Lower leg skin (tissue), 4 donors: ENCODE measurements around the gene TP63. TPM values are rescaled to one million over a fixed set of nuclear protein-coding genes. Genes with fewer than 3 reads are reported as not detected.

Source experiments
- DNase-seq, 2 donors: peaks; one replicate each; pipeline ENCODE4 v3.0.0-alpha.2; 2019; ENCODE audit warnings: low spot score in 2 of 2
- H3K4me3 ChIP-seq: fragments of 200-600 bp; sonication (generic); 2 replicates; pipeline ENCODE4 v1.5.1; 2017; ENCODE audit warnings: mild to moderate bottlenecking, low read depth; ENCODE audit not compliant: poor library complexity, severe bottlenecking
- POLR2A ChIP-seq, 2 donors: fragments of 450-650 bp; IDR thresholded peaks; one replicate each; pipeline ENCODE4 v1.6.1; 2016 to 2017; ENCODE audit warnings: antibody characterized with exemption in 2 of 2, mild to moderate bottlenecking in 1 of 2, moderate library complexity in 1 of 2
- WGBS, 2 donors: methylation state at CpG; one replicate each; pipeline ENCODE4 v1.1.5; 2018; 5-methylcytosine and 5-hydroxymethylcytosine counted together
- intact Hi-C: fragments of 100-400 bp; cut with DNase I; formaldehyde crosslinking; loops from one replicate; pipeline ENCODE4 v1.15.0; 2023; ENCODE audit warnings: low total_unique reads
- total RNA-seq, 4 donors: library from RNA; depleted of rRNA; stranded (reverse); fragments of >200 nt; gene quantifications; one replicate each; pipeline ENCODE4 v1.1.0, GENCODE V29; 2016
- TF ChIP-seq, protein P1 (sequence below), 3 donors: fragments of 450-650 bp; IDR thresholded peaks; one replicate each; pipeline ENCODE4 v1.5.1; 2016; ENCODE audit warnings: antibody characterized with exemption in 3 of 3, mild to moderate bottlenecking in 3 of 3, moderate library complexity in 2 of 3

The TP63 gene
- total RNA-seq, 4 donors from 2014 or later: 208 to 373 (median 264) TPM

DNA sequence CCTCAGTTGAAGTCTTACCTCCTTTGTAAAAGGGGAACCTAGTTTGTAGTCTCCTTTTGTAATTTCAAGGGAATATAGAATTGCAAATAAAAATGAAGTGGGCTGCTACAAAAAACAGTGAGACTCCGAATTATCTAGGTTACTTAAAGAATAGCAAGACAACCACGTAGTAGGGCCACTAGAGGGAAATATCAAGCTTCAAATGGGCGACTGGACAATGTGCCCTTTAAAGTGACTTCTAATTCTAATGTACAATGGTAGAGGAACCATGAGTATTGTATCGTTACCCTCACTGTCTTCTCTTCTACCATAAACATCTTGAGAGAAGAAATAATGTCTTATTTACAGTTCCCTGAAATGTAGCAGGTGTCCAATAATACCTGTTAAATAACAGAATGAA, 56.3 kb downstream of the TP63 start:
- WGBS, 2 donors: 87 to 92% methylated on average over 4 of the region's 4 CpGs
- no peak for DNase-seq

DNA sequence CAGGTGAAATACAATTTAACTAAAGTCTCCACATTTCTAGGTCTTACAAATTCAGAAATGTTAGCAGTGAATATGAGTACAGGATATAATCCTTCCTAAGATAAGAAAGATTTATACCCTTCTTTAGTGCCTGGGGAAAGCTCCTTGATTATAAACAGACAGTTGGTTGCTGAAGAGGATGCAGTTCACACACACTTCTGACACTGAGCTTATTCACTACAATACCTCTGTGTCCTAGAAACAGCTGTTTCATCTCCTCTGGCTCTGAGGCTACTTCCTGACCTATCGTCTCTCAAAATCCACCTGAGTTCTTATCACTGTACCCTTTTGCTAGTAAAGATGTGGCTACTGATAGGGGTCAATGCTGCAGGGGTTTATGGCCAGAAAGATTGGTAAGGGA, 57.1 kb downstream of the TP63 start:
- intact Hi-C loops: no loop called here
- WGBS, 2 donors: 25 to 36% methylated on average over 1 of the region's 1 CpG
- H3K4me3 ChIP-seq: no peak overlapping the region
- TF ChIP-seq POLR2A (IDR thresholded peaks at IDR 0.05): no peak
- TF ChIP-seq, protein P1, sequence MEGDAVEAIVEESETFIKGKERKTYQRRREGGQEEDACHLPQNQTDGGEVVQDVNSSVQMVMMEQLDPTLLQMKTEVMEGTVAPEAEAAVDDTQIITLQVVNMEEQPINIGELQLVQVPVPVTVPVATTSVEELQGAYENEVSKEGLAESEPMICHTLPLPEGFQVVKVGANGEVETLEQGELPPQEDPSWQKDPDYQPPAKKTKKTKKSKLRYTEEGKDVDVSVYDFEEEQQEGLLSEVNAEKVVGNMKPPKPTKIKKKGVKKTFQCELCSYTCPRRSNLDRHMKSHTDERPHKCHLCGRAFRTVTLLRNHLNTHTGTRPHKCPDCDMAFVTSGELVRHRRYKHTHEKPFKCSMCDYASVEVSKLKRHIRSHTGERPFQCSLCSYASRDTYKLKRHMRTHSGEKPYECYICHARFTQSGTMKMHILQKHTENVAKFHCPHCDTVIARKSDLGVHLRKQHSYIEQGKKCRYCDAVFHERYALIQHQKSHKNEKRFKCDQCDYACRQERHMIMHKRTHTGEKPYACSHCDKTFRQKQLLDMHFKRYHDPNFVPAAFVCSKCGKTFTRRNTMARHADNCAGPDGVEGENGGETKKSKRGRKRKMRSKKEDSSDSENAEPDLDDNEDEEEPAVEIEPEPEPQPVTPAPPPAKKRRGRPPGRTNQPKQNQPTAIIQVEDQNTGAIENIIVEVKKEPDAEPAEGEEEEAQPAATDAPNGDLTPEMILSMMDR (IDR thresholded peaks at IDR 0.05): no peak
- no peak for DNase-seq

More for the DNA sequence above, 56.3 kb downstream of the TP63 start:
- intact Hi-C loops: no loop called here
- no peak overlapping the region for H3K4me3 ChIP-seq
- TF ChIP-seq, protein P1 (IDR thresholded peaks at IDR 0.05): no peak
- TF ChIP-seq POLR2A (IDR thresholded peaks at IDR 0.05): no peak

DNA sequence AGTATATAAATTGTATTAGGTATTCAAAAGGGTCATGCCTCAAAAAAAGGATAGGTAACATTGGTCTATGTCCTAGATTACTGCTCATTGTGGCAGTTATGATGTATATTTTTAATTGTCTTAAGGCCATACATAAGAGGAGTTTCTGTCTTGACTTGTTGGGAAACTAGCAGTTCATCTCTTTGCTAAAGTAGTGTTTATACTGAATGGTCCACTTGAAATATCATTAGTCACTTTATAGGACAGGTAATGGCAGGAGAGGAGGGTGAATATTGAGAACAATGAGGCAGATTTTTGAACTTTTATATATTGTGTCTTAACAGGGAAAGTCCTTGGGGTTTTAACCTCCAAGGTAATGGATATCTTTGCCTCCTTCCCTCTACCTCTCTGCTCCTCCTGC, 58.4 kb downstream of the TP63 start:
- intact Hi-C loops: no loop called here
- H3K4me3 ChIP-seq: no peak overlapping the region
- DNase-seq: no peak
- TF ChIP-seq, protein P1 (IDR thresholded peaks at IDR 0.05): no peak
- TF ChIP-seq POLR2A (IDR thresholded peaks at IDR 0.05): no peak

DNA sequence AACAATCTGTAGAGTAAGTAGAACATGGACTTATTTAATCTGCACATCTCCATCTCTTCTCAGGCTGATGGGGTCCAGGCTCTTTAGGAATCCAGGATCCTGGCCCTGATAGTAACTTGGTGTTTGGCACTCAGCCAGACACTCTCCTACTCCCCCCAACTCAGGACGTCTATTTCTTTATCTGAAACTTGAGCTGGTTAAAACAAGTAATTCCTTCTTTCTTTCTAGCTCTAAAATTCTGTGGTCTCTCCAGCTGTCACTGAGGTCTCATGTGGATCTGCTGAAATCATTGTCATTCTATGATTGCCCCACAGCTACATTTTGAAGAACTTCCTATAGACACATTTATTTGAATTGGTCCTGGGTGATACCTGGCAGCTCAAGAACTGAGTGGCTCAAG, 59.0 kb downstream of the TP63 start:
- H3K4me3 ChIP-seq: no peak overlapping the region
- 22 to 45% methylated on average over 1 of the region's 1 CpG for WGBS, 2 donors
- intact Hi-C loops: no loop called here
- TF ChIP-seq, protein P1 (IDR thresholded peaks at IDR 0.05): no peak
- TF ChIP-seq POLR2A (IDR thresholded peaks at IDR 0.05): no peak
- no peak for DNase-seq

DNA sequence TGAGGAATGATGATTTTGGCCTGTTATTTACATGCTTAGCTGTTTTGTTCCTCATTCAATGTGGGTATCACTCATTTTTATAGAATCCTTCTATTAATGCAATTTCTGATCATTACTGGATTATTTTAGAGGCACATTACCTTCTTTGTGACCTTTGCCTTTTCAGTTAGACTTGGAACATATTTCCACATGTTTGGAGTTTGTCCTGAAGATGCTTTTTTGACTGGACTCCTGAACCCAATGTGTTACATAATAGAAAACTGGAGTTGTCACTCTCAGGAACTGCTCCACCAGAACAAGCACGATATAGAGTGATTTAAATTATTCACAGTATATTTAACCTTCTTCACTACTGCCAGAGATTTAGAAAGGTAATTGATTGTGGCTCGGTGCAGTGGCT, 59.5 kb downstream of the TP63 start:
- no peak for DNase-seq
- no peak for TF ChIP-seq POLR2A (IDR thresholded peaks at IDR 0.05)
- TF ChIP-seq, protein P1 (IDR thresholded peaks at IDR 0.05): no peak
- 88 to 97% methylated on average over 2 of the region's 2 CpGs for WGBS, 2 donors
- intact Hi-C loops: no loop called here
- no peak overlapping the region for H3K4me3 ChIP-seq

DNA sequence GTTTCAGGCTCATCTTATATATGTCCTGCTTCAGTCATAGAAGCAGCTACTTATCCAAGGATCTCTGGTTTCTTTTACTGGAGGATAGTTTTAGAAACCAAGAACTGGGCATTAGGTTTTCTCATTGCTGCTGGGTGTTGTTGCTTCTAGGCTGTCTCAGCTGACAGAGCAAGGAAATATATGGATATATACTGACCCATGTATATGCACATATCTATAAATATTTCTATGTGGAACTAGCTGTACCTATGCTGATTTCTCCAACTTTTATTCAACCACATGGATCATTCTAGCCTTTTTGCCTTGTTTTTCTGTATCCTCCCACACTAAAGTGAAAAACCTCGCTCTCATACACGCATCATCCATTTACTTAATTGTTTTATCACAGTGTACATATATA, 64.2 kb downstream of the TP63 start:
- intact Hi-C loops: no loop called here
- TF ChIP-seq POLR2A (IDR thresholded peaks at IDR 0.05): no peak
- TF ChIP-seq, protein P1 (IDR thresholded peaks at IDR 0.05): no peak
- 99% methylated on average over 2 of the region's 2 CpGs for WGBS, 2 donors
- no peak for DNase-seq
- H3K4me3 ChIP-seq: no peak overlapping the region
